NCI-H2196 treated with DMSO at 0.1 percent for 48 hours (cell line): Measurements from ENCODE around the gene CNTN3.

Experiments used
- DNase-seq: peaks from one replicate; lab custom pipeline; 2025; ENCODE audit not compliant: unreplicated experiment; lab: John Stamatoyannopoulos, UW

CNTN3 gene

GRCh38 chr3:74611206-74611605 is 3.3 kb downstream of the CNTN3 start:
- DNase-seq = no peak

GRCh38 chr3:74607803-74608202 is 6.7 kb downstream of the CNTN3 start:
- DNase-seq = no peak

- DNase-seq = no peak
Observed at GRCh38 chr3:74606996-74607395, 7.5 kb downstream of the CNTN3 start.

GRCh38 chr3:74605437-74605836 is 9.0 kb downstream of the CNTN3 start:
- no peak for DNase-seq

GRCh38 chr3:74603292-74603691 is 11.2 kb downstream of the CNTN3 start:
- no peak for DNase-seq

- DNase-seq = no peak
Observed at GRCh38 chr3:74602471-74602870, 12.0 kb downstream of the CNTN3 start.

- DNase-seq = no peak
Observed at GRCh38 chr3:74601793-74602192, 12.7 kb downstream of the CNTN3 start.

GRCh38 chr3:74599564-74599963 is 14.9 kb downstream of the CNTN3 start:
- DNase-seq = no peak

GRCh38 chr3:74593152-74593551 is 21.3 kb downstream of the CNTN3 start:
- DNase-seq = no peak

- no peak for DNase-seq
Observed at GRCh38 chr3:74592359-74592758, 22.1 kb downstream of the CNTN3 start.

GRCh38 chr3:74591946-74592345 is 22.5 kb downstream of the CNTN3 start:
- DNase-seq = no peak

GRCh38 chr3:74591342-74591741 is 23.1 kb downstream of the CNTN3 start:
- no peak for DNase-seq

GRCh38 chr3:74590620-74591262 is 23.7 kb downstream of the CNTN3 start:
- no peak for DNase-seq

- no peak for DNase-seq
Observed at GRCh38 chr3:74584782-74585181, 29.7 kb downstream of the CNTN3 start.

GRCh38 chr3:74582982-74583381 is 31.5 kb downstream of the CNTN3 start:
- no peak for DNase-seq

GRCh38 chr3:74575857-74576256 is 38.6 kb downstream of the CNTN3 start:
- no peak for DNase-seq

- no peak for DNase-seq
Observed at GRCh38 chr3:74571118-74571517, 43.3 kb downstream of the CNTN3 start.
